ENCODE data around the gene COL23A1.

The COL23A1 gene

DNA sequence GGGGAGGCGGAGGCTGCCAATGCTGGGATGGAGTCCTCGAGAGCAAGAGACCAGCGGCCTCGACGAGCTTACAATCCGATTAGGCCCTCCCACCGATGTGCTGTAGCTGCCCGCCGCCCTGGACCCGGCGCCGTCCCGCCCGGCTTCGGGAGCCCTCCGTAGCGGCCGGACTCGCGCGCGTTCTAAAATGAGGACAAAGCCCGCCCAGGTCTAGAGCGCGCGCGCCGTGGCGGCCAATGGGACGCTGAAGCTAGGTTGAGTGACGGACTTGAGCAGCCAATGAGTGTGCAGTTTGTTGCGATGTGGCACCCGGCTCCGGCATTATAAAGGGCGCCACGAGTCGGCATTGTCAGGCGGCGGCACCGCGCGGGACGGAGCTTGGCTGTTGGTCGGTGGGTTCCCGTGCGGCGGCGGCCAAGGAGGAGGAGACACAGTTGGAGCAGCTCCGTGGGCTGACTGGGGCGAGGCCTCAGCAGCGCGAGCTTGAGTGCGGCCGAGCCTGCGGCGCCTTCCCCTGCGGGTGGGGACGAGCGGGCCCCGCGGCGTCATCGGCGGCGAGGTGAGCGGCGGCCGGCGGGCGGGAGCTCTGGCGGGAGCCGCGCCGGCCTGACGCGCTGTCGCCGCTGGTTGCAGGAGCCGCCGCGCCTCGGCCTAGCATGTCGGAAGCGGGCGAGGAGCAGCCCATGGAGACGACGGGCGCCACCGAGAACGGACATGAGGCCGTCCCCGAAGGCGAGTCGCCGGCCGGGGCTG lies 385.8 kb downstream of the COL23A1 start, which contains the start of gene HNRNPAB (continued):
- TF ChIP-seq, protein P1, sequence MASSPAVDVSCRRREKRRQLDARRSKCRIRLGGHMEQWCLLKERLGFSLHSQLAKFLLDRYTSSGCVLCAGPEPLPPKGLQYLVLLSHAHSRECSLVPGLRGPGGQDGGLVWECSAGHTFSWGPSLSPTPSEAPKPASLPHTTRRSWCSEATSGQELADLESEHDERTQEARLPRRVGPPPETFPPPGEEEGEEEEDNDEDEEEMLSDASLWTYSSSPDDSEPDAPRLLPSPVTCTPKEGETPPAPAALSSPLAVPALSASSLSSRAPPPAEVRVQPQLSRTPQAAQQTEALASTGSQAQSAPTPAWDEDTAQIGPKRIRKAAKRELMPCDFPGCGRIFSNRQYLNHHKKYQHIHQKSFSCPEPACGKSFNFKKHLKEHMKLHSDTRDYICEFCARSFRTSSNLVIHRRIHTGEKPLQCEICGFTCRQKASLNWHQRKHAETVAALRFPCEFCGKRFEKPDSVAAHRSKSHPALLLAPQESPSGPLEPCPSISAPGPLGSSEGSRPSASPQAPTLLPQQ (tag by site-specific recombination; IDR thresholded peaks at IDR 0.05), result 0 out of 2 replicates have a peak, but pooled peaks have one; percentile 75
- TF ChIP-seq ZNF558 (tag by site-specific recombination; IDR thresholded peaks at IDR 0.05) (no peak), ZNF561 (tag by site-specific recombination; IDR thresholded peaks at IDR 0.05; ENCODE audit: borderline replicate concordance) (peak; percentile 53; the same call in 1 of the 2 replicates), KLF8 (tag by site-specific recombination; IDR thresholded peaks at IDR 0.05) (no peak; the same call in 1 of the 2 replicates), ZNF335 (tag by site-specific recombination; conservative IDR thresholded peaks at IDR 0.05) (peak; percentile 95), ZBTB17 (tag by site-specific recombination; IDR thresholded peaks at IDR 0.05) (peak; percentile 56), ZNF146 (tag by site-specific recombination; IDR thresholded peaks at IDR 0.05) (peak; percentile 36; the same call in 1 of the 2 replicates), ZNF521 (tag by site-specific recombination; IDR thresholded peaks at IDR 0.05) (no peak), ZNF121 (tag by site-specific recombination; IDR thresholded peaks at IDR 0.05) (0 out of 2 replicates have a peak, but pooled peaks have one; percentile 38), PRDM10 (tag by site-specific recombination; IDR thresholded peaks at IDR 0.05) (0 out of 2 replicates have a peak, but pooled peaks have one; percentile 6), ZFP69B (tag by site-specific recombination; IDR thresholded peaks at IDR 0.05) (peak; percentile 29; the same call in 1 of the 2 replicates), ZNF280C (tag by site-specific recombination; IDR thresholded peaks at IDR 0.05) (no peak), ZXDB (tag by site-specific recombination; IDR thresholded peaks at IDR 0.05) (peak; percentile 94), ZNF677 (tag by site-specific recombination; IDR thresholded peaks at IDR 0.05) (peak; percentile 50; the same call in 1 of the 2 replicates), ZNF707 (tag by site-specific recombination; IDR thresholded peaks at IDR 0.05) (no peak), ZSCAN30 (tag by site-specific recombination; IDR thresholded peaks at IDR 0.05) (peak; percentile 36), GLI4 (tag by site-specific recombination; IDR thresholded peaks at IDR 0.05) (no peak; the same call in 1 of the 2 replicates), ZBTB20 (tag by site-specific recombination; IDR thresholded peaks at IDR 0.05) (peak; percentile 93), ZNF394 (tag by site-specific recombination; IDR thresholded peaks at IDR 0.05; ENCODE audit: borderline replicate concordance) (peak; percentile 70; the same call in 1 of the 2 replicates), ZNF501 (tag by site-specific recombination; IDR thresholded peaks at IDR 0.05) (peak; percentile 93; the same call in 1 of the 2 replicates), SP3 (tag by site-specific recombination; IDR thresholded peaks at IDR 0.05) (peak; percentile 92), ZIC2 (tag by site-specific recombination; IDR thresholded peaks at IDR 0.05) (peak; percentile 17; the same call in 1 of the 2 replicates), ZNF148 (tag by site-specific recombination; IDR thresholded peaks at IDR 0.05; ENCODE audit: borderline replicate concordance) (peak; percentile 70; the same call in 1 of the 2 replicates)
- TF ChIP-seq, protein P2, sequence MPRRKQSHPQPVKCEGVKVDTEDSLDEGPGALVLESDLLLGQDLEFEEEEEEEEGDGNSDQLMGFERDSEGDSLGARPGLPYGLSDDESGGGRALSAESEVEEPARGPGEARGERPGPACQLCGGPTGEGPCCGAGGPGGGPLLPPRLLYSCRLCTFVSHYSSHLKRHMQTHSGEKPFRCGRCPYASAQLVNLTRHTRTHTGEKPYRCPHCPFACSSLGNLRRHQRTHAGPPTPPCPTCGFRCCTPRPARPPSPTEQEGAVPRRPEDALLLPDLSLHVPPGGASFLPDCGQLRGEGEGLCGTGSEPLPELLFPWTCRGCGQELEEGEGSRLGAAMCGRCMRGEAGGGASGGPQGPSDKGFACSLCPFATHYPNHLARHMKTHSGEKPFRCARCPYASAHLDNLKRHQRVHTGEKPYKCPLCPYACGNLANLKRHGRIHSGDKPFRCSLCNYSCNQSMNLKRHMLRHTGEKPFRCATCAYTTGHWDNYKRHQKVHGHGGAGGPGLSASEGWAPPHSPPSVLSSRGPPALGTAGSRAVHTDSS (tag by site-specific recombination; IDR thresholded peaks at IDR 0.05), result no peak; the same call in 1 of the 2 replicates
- TF ChIP-seq, protein P3, sequence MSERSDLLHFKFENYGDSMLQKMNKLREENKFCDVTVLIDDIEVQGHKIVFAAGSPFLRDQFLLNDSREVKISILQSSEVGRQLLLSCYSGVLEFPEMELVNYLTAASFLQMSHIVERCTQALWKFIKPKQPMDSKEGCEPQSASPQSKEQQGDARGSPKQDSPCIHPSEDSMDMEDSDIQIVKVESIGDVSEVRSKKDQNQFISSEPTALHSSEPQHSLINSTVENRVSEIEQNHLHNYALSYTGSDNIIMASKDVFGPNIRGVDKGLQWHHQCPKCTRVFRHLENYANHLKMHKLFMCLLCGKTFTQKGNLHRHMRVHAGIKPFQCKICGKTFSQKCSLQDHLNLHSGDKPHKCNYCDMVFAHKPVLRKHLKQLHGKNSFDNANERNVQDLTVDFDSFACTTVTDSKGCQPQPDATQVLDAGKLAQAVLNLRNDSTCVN (tag by site-specific recombination; optimal IDR thresholded peaks at IDR 0.05), result peak; percentile 99

Measured in HEK293 (cell line).